Measurements from ENCODE around the gene GRP.

DNA sequence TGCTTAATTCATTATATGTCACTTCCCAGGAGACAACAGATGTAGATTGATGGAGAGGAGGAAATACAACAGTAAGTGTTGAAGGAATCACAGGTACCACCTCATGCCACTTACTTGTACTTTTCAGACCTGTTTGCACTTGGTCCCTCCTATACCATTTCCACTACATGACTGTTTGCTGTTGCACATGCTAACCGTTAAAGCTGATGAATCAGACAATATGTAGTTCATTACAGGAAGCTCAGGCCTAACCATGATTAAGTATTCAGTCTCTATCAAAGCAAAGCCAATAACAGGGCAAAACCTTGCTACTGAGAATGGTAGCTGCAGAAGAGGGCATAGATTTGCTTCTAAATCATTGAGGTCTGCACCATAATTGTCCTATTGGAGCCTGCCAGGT is 30.2 kb upstream of the GRP start:
- TF ChIP-seq POLR2AphosphoS5 (IDR thresholded peaks at IDR 0.05; ENCODE audit: low read depth, low read length), result no peak
- TF ChIP-seq, protein P1, sequence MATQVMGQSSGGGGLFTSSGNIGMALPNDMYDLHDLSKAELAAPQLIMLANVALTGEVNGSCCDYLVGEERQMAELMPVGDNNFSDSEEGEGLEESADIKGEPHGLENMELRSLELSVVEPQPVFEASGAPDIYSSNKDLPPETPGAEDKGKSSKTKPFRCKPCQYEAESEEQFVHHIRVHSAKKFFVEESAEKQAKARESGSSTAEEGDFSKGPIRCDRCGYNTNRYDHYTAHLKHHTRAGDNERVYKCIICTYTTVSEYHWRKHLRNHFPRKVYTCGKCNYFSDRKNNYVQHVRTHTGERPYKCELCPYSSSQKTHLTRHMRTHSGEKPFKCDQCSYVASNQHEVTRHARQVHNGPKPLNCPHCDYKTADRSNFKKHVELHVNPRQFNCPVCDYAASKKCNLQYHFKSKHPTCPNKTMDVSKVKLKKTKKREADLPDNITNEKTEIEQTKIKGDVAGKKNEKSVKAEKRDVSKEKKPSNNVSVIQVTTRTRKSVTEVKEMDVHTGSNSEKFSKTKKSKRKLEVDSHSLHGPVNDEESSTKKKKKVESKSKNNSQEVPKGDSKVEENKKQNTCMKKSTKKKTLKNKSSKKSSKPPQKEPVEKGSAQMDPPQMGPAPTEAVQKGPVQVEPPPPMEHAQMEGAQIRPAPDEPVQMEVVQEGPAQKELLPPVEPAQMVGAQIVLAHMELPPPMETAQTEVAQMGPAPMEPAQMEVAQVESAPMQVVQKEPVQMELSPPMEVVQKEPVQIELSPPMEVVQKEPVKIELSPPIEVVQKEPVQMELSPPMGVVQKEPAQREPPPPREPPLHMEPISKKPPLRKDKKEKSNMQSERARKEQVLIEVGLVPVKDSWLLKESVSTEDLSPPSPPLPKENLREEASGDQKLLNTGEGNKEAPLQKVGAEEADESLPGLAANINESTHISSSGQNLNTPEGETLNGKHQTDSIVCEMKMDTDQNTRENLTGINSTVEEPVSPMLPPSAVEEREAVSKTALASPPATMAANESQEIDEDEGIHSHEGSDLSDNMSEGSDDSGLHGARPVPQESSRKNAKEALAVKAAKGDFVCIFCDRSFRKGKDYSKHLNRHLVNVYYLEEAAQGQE (IDR thresholded peaks at IDR 0.05; ENCODE audit: insufficient read depth in 1 of 2, low read depth in 2 of 2, low read length in 2 of 2), result no peak

Measured in PFSK-1 (cell line).